ENCODE results near the gene STK24. TPM values are rescaled to one million over a fixed set of nuclear protein-coding genes. Genes with fewer than 3 reads are reported as not detected.
"Not testable (repeated sequence)": the region's sequence is repeated elsewhere in the genome, so short reads cannot be mapped to it uniquely, and the experiment has no call there.

The STK24 gene
- total RNA-seq, 4 donors from 2014 or later: 49.8 to 68.9 (median 57.0) TPM

DNA sequence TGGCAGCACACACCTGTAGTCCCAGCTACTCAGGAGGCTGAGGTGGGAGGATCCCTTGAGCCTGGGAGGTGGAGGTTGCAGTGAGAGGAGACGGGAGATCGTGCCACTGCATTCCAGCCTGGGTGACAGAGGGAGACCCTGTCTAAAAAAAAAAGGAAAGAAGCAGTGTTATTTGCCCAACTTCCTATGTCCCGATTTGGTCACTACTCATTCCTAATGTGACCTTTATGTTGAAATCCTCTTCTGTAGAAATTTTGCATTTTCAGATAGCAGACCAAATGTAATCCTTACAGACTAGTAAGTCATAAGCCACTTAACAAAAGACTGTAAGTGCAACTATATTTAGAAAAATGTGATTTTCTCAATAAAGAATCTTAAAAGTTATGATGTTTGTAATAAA lies 18.2 kb upstream of the STK24 start:
- no peak overlapping the region for H3K4me3 ChIP-seq
- H3K27ac ChIP-seq: no peak overlapping the region
- H3K27me3 ChIP-seq: no peaks in the 10 kb centered on the region
- WGBS, 2 donors: 69 to 71% methylated on average over 3 of the region's 3 CpGs
- H3K4me1 ChIP-seq: no peaks in the 10 kb centered on the region
- H3K36me3 ChIP-seq: no peaks in the 10 kb centered on the region
- peaks cover 0 to 5% (median 0%) of the 10 kb centered on the region in 4 donors for H3K9me3 ChIP-seq
- TF ChIP-seq, protein P1, sequence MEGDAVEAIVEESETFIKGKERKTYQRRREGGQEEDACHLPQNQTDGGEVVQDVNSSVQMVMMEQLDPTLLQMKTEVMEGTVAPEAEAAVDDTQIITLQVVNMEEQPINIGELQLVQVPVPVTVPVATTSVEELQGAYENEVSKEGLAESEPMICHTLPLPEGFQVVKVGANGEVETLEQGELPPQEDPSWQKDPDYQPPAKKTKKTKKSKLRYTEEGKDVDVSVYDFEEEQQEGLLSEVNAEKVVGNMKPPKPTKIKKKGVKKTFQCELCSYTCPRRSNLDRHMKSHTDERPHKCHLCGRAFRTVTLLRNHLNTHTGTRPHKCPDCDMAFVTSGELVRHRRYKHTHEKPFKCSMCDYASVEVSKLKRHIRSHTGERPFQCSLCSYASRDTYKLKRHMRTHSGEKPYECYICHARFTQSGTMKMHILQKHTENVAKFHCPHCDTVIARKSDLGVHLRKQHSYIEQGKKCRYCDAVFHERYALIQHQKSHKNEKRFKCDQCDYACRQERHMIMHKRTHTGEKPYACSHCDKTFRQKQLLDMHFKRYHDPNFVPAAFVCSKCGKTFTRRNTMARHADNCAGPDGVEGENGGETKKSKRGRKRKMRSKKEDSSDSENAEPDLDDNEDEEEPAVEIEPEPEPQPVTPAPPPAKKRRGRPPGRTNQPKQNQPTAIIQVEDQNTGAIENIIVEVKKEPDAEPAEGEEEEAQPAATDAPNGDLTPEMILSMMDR (IDR thresholded peaks at IDR 0.05): no peak
- no peak for TF ChIP-seq POLR2A (IDR thresholded peaks at IDR 0.05)
- TF ChIP-seq EP300 (IDR thresholded peaks at IDR 0.05): no peak
- no peak for DNase-seq (ENCODE audit: low spot score in 2 of 2)

DNA sequence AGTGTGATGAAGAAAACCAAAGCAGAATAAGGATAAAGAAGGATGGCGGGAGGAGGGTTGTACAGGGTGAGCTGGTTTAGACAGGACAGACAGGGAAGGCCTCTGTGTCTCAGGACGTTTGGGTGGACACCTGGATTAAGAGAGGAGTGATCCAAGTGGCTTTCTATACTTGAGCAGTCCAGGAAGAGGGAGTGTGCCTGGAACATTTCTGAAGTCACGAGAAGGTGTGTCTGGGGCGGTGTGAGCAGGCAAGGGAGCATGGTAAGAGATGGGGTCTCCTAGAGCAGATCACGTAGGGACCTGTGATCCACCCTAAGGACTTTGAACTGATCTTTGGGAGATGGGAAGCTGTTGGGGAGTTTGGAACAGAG lies 15.4 kb upstream of the STK24 start:
- no peak overlapping the region for H3K27ac ChIP-seq
- H3K4me3 ChIP-seq: no peak overlapping the region
- 88 to 91% methylated on average over 5 of the region's 5 CpGs for WGBS, 2 donors
- TF ChIP-seq, protein P1 (IDR thresholded peaks at IDR 0.05): no peak
- TF ChIP-seq EP300 (IDR thresholded peaks at IDR 0.05): no peak
- no peak for TF ChIP-seq POLR2A (IDR thresholded peaks at IDR 0.05)
- H3K27me3 ChIP-seq: no peaks in the 10 kb centered on the region
- no peaks in the 10 kb centered on the region for H3K4me1 ChIP-seq
- H3K9me3 ChIP-seq: peaks cover 0 to 6% (median 0%) of the 10 kb centered on the region in 4 donors
- no peaks in the 10 kb centered on the region for H3K36me3 ChIP-seq
- no peak for DNase-seq (ENCODE audit: low spot score in 2 of 2)

DNA sequence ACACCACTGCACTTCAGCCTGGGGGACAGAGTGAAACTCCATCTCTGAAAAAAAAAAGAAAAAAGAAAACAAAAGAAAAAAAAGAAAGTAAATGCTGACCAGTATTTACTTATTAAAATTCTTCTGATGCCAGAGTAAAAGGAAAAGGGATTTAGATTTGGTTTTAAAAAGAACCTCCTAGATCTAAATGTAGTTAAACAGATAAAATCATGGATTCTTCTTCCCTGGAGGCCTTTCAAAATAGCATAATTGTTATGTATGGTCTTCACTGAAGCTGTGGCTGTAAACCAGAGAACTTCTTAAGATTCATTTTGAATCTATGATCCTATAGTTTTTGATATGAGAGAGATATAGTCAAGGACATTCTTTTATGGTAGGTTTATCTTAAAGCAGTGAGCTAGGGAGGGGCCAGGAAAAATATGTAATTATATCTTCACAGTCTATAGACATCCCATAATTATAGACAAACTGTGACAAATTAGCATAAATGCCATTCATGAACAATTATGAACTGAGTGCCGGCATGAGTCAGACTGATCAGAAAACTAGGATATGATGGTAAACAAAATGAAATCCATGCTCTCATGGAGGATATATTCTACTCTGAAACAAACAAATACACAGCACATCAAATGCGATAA lies 14.9 kb upstream of the STK24 start:
- no peak for DNase-seq (ENCODE audit: low spot score in 2 of 2)
- H3K36me3 ChIP-seq: no peaks in the 10 kb centered on the region
- peaks cover 0 to 6% (median 0%) of the 10 kb centered on the region in 4 donors for H3K9me3 ChIP-seq
- no peak overlapping the region for H3K27ac ChIP-seq
- TF ChIP-seq POLR2A (IDR thresholded peaks at IDR 0.05) (no peak), EP300 (IDR thresholded peaks at IDR 0.05) (no peak)
- TF ChIP-seq, protein P1 (IDR thresholded peaks at IDR 0.05): no peak
- 72 to 87% methylated on average over 2 of the region's 2 CpGs for WGBS, 2 donors
- no peaks in the 10 kb centered on the region for H3K27me3 ChIP-seq
- H3K4me3 ChIP-seq: no peak overlapping the region
- no peaks in the 10 kb centered on the region for H3K4me1 ChIP-seq

DNA sequence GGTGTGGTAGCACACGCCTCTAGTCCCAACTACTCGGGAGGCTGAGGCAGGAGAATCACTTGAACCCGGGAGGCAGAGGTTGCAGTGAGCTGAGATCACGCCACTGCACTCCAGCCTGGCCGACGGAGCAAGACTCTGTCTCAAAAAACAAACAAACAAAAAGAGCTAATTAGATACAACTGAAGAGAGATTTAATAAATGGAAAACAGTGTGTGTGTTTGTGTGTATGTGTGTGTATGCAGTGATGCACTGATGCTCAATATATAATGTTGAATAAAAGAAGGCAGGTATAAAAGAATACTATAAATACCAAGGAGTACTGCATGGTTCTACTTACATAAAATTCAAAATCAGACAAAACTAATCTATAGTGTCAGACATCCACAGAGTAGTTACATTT lies 13.6 kb upstream of the STK24 start:
- not testable (repeated sequence) for H3K9me3 ChIP-seq; H3K36me3 ChIP-seq; H3K27me3 ChIP-seq; H3K4me3 ChIP-seq; H3K4me1 ChIP-seq; DNase-seq (ENCODE audit: low spot score in 2 of 2); H3K27ac ChIP-seq
- WGBS, 2 donors: 96 to 97% methylated on average over 6 of the region's 6 CpGs

DNA sequence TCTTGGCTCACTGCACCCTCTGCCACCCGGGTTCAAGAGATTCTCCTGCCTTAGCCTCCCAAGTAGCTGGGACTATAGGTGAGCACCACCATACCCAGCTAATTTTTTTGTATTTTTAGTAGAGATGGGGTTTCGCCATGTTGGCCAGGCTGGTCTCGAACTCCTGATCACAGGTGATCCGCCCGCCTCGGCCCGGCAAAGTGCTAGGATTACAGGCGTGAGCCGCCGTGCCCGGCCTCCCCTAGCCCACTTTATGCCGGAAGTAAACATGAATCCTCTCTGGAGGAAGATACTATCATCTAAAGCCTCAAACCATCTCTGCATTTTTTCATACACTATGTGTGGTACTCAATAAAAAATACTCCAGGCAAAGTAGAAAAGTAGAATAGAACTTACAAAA lies 12.6 kb upstream of the STK24 start:
- WGBS, 2 donors: 90 to 96% methylated on average over 12 of the region's 12 CpGs
- H3K4me1 ChIP-seq; H3K27ac ChIP-seq; H3K4me3 ChIP-seq; DNase-seq (ENCODE audit: low spot score in 2 of 2); H3K9me3 ChIP-seq; H3K27me3 ChIP-seq; H3K36me3 ChIP-seq: not testable (repeated sequence)

DNA sequence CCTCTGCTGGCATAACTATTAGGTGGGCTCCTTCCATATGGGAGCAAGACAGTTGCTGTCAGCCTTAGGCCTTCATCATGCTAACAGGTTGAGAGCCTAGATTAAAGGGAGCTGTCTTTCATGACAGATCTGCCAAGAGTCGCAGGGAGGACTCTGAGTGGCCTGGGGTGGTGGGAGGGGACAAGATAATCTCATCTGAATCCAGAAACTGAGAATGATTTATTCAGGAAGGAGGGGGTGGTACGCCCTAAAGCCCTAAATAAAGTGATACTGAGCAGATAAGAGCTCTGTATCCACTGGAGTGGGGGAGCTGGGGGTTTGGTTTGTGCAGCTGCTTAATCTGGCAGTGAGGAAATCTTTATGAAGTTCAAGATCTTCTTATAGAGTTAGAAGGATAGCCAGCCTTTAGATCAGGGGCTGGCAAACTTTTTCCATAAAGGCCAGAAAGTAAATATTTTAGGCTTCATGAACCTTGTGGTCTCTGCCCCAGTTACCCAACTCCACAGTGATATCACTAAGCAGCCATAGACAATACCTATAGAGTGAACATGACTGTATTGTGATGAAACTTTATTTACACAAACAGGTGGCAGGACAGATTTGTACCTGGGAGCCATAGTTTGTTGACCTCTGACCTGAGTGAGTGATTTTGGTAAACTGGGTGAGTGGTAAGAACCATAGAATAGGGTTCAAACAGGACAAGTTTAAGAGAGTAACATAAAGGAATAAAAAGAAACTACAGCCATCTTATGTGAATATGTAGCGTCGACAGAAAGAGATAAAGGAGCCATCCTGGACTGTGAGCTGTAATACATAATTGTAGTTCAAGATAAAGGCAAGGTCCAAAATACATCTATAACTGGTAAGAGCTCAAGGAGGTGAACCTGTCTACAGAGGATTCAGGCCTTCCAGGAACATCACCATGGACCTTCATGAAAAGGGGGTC lies 9.8 kb upstream of the STK24 start:
- H3K36me3 ChIP-seq: no peaks in the 10 kb centered on the region
- no peak overlapping the region for H3K4me3 ChIP-seq
- H3K4me1 ChIP-seq: peaks cover 0 to 7% (median 2%) of the 10 kb centered on the region in 4 donors
- WGBS, 2 donors: 92 to 97% methylated on average over 4 of the region's 4 CpGs
- H3K27me3 ChIP-seq: no peaks in the 10 kb centered on the region
- no peak overlapping the region for H3K27ac ChIP-seq
- no peak for DNase-seq (ENCODE audit: low spot score in 2 of 2)
- TF ChIP-seq, protein P1 (IDR thresholded peaks at IDR 0.05): no peak
- no peak for TF ChIP-seq EP300 (IDR thresholded peaks at IDR 0.05)
- no peak for TF ChIP-seq POLR2A (IDR thresholded peaks at IDR 0.05)
- H3K9me3 ChIP-seq: peaks cover 0 to 6% (median 0%) of the 10 kb centered on the region in 4 donors

Data from tibial nerve (tissue), 4 donors.